Testis (tissue), 3 donors: ENCODE measurements around the gene SPTBN4. TPM values are rescaled to one million over a fixed set of nuclear protein-coding genes. Genes with fewer than 3 reads are reported as not detected.
"Not testable (repeated sequence)": the region's sequence is repeated elsewhere in the genome, so short reads cannot be mapped to it uniquely, and the experiment has no call there.

Experiments used
- DNase-seq: peaks from one replicate; pipeline ENCODE4 v3.0.0-alpha.2; 2019
- H3K27ac ChIP-seq, 2 donors: fragments of 200-600 bp; sonication (generic); one replicate each; pipeline ENCODE4 v1.5.1; 2019
- H3K27me3 ChIP-seq: fragments of 200-600 bp; sonication (generic); one replicate; pipeline ENCODE4 v1.5.1; 2019
- H3K36me3 ChIP-seq: fragments of 200-600 bp; sonication (generic); one replicate; pipeline ENCODE4 v1.5.1; 2017; ENCODE audit warnings: low read depth; ENCODE audit errors: missing control alignments
- H3K4me1 ChIP-seq: fragments of 200-600 bp; sonication (generic); one replicate; pipeline ENCODE4 v1.5.1; 2019
- H3K4me3 ChIP-seq, 2 donors: fragments of 200-600 bp; sonication (generic); one replicate each; pipeline ENCODE4 v1.5.1; 2017 to 2019
- H3K9me3 ChIP-seq: fragments of 200-600 bp; sonication (generic); one replicate; pipeline ENCODE4 v1.5.1; 2017
- CTCF ChIP-seq, 3 experiments: fragments of 450-650 bp in 2 of 3; fragments of 200-600 bp in 1 of 3; sonication (generic) in 1 of 3; IDR thresholded peaks; one replicate each; pipeline ENCODE4 v1.5.1; 2016 to 2019; ENCODE audit warnings: antibody characterized with exemption in 3 of 3, mild to moderate bottlenecking in 2 of 3, moderate library complexity in 1 of 3
- POLR2A ChIP-seq: fragments of 450-650 bp; IDR thresholded peaks from one replicate; pipeline ENCODE4 v1.6.1; 2017; ENCODE audit warnings: antibody characterized with exemption, mild to moderate bottlenecking, moderate library complexity
- WGBS, 2 donors: methylation state at CpG; one replicate each; pipeline ENCODE4 v1.1.5; 2018; 5-methylcytosine and 5-hydroxymethylcytosine counted together
- intact Hi-C: fragments of 100-400 bp; cut with DNase I; formaldehyde crosslinking; loops from one replicate; pipeline ENCODE4 v1.15.1; 2023; ENCODE audit warnings: low total_unique reads
- polyA plus RNA-seq: library from polyadenylated mRNA; stranded (reverse); fragments of 350-450 nt; fragmentation: Illumina TruSeq; extraction: RNeasy Lipid Tissue Mini Kit (QIAGEN cat#74804); gene quantifications from one replicate; pipeline ENCODE4 v1.2.3, GENCODE V29; 2014; ENCODE audit warnings: low read depth, low replicate concordance; ENCODE audit not compliant: insufficient read depth
- total RNA-seq, 2 donors: library from RNA; depleted of rRNA; stranded (reverse); fragments of >200 nt; gene quantifications; one replicate each; pipeline ENCODE4 v1.2.3, GENCODE V29; 2016

The SPTBN4 gene
- total and polyA plus RNA-seq, 3 donors from 2014 or later = 7.2 to 27.9 (median 18.3) TPM

GRCh38 chr19:40560092-40560507 is 93.3 kb downstream of the SPTBN4 start:
- Histone ChIP-seq H3K4me1 (no peaks in the 10 kb centered on the region), H3K27ac (no peak overlapping the region), H3K27me3 (no peaks in the 10 kb centered on the region), H3K36me3 (no peaks in the 10 kb centered on the region), H3K4me3 (no peak overlapping the region), H3K9me3 (no peaks in the 10 kb centered on the region)
- no peak for DNase-seq
- TF ChIP-seq POLR2A (no peak), CTCF (IDR thresholded peaks at IDR 0.05) (no peak)
- 80 to 85% methylated on average over 20 of the region's 20 CpGs for WGBS, 2 donors
- intact Hi-C loops = no loop called here

- no peak for TF ChIP-seq POLR2A
- no peak for TF ChIP-seq CTCF (IDR thresholded peaks at IDR 0.05)
- 65 to 88% methylated on average over 4 of the region's 4 CpGs for WGBS, 2 donors
- no peak overlapping the region for H3K4me3 ChIP-seq
- no peak overlapping the region for H3K27ac ChIP-seq
- no peak for DNase-seq
- H3K36me3 ChIP-seq = no peaks in the 10 kb centered on the region
- H3K27me3 ChIP-seq = no peaks in the 10 kb centered on the region
- intact Hi-C loops = no loop called here
- H3K9me3 ChIP-seq = no peaks in the 10 kb centered on the region
- no peaks in the 10 kb centered on the region for H3K4me1 ChIP-seq
Observed at GRCh38 chr19:40561947-40562346, 95.1 kb downstream of the SPTBN4 start.

GRCh38 chr19:40564535-40564934 is 97.7 kb downstream of the SPTBN4 start:
- H3K36me3 ChIP-seq, H3K4me1 ChIP-seq, H3K27me3 ChIP-seq, H3K9me3 ChIP-seq, H3K4me3 ChIP-seq, H3K27ac ChIP-seq, DNase-seq, intact Hi-C loops: not testable (repeated sequence)
- 93 to 100% methylated on average over 1 of the region's 1 CpG for WGBS, 2 donors

- H3K4me3 ChIP-seq = no peak overlapping the region
- WGBS, 2 donors = 91 to 92% methylated on average over 6 to 7 of the region's 7 CpGs
- DNase-seq = no peak
- H3K27me3 ChIP-seq = no peaks in the 10 kb centered on the region
- no peak overlapping the region for H3K27ac ChIP-seq
- no peaks in the 10 kb centered on the region for H3K36me3 ChIP-seq
- H3K9me3 ChIP-seq = no peaks in the 10 kb centered on the region
- intact Hi-C loops = no loop called here
- TF ChIP-seq CTCF (IDR thresholded peaks at IDR 0.05) (no peak), POLR2A (no peak)
- H3K4me1 ChIP-seq = peaks cover 3% of the 10 kb centered on the region
Observed at GRCh38 chr19:40565355-40565754, 98.6 kb downstream of the SPTBN4 start.

- Histone ChIP-seq H3K4me3 (no peak overlapping the region), H3K9me3 (no peaks in the 10 kb centered on the region), H3K27me3 (no peaks in the 10 kb centered on the region), H3K27ac (no peak overlapping the region), H3K4me1 (peaks cover 3% of the 10 kb centered on the region), H3K36me3 (no peaks in the 10 kb centered on the region)
- no peak for DNase-seq
- intact Hi-C loops = no loop called here
- WGBS, 2 donors = 72 to 94% methylated on average over 13 to 14 of the region's 14 CpGs
- no peak for TF ChIP-seq POLR2A
- TF ChIP-seq CTCF (IDR thresholded peaks at IDR 0.05) = no peak
Observed at GRCh38 chr19:40565910-40566495, 99.2 kb downstream of the SPTBN4 start.
